Muscle of back (tissue), 13 donors: ENCODE results near the gene IL1F10. TPM values are rescaled to one million over a fixed set of nuclear protein-coding genes. Genes with fewer than 3 reads are reported as not detected.

ENCODE experiments used
- DNase-seq, 3 donors: peaks; one replicate each; pipeline versions ENCODE4 v3.0.0 to v3.0.0-alpha.2; 2013
- long read RNA-seq, 9 donors: transcript quantifications; one replicate each; lab custom pipeline, GENCODE V29; 2026
- polyA plus RNA-seq, 10 donors: library from polyadenylated mRNA; unstranded; fragments of 120-200 nt; gene quantifications; one replicate each; pipeline ENCODE4 v1.2.1, GENCODE V29; 2013; ENCODE audit not compliant: insufficient read length in 10 of 10

Gene IL1F10
- polyA plus RNA-seq = not detected
- long read RNA-seq, donor 1 = 0 reads
- long read RNA-seq, donor 2 = 0 reads
- long read RNA-seq, donor 3 = 0 reads
- long read RNA-seq, donor 4 = 0 reads
- long read RNA-seq, donor 5 = 0 reads
- long read RNA-seq, donor 6 = 0 reads
- long read RNA-seq, donor 7 = 0 reads
- long read RNA-seq, donor 8 = 0 reads
- long read RNA-seq, donor 9 = 0 reads

- DNase-seq = no peak
Observed at GRCh38 chr2:113067681-113068080, at the start of gene IL1F10. IL1F10 (plus strand) TSS chr2:113067970; CDS start chr2:113072739, 4,769 bp downstream.

- DNase-seq = no peak
Observed at GRCh38 chr2:113018509-113018908, 49.3 kb upstream of the IL1F10 start.

GRCh38 chr2:113021312-113021711 lies 46.5 kb upstream of the IL1F10 start:
- DNase-seq = no peak

- no peak for DNase-seq
Observed at GRCh38 chr2:113024764-113025163, 43.0 kb upstream of the IL1F10 start.

- no peak for DNase-seq
Observed at GRCh38 chr2:113025737-113026136, 42.0 kb upstream of the IL1F10 start.

GRCh38 chr2:113027691-113028090 lies 40.1 kb upstream of the IL1F10 start:
- DNase-seq = no peak

- no peak for DNase-seq
Observed at GRCh38 chr2:113028112-113028511, 39.7 kb upstream of the IL1F10 start.

GRCh38 chr2:113032737-113033136 lies 35.0 kb upstream of the IL1F10 start:
- no peak for DNase-seq

- no peak for DNase-seq
Observed at GRCh38 chr2:113034016-113034415, 33.8 kb upstream of the IL1F10 start.

- DNase-seq = no peak
Observed at GRCh38 chr2:113036763-113037162, 31.0 kb upstream of the IL1F10 start.

- DNase-seq = no peak
Observed at GRCh38 chr2:113038291-113038690, 29.5 kb upstream of the IL1F10 start.

- no peak for DNase-seq
Observed at GRCh38 chr2:113039158-113039557, 28.6 kb upstream of the IL1F10 start.

- DNase-seq = no peak
Observed at GRCh38 chr2:113039719-113040118, 28.1 kb upstream of the IL1F10 start.

GRCh38 chr2:113041871-113042270 lies 25.9 kb upstream of the IL1F10 start:
- no peak for DNase-seq

- DNase-seq = no peak
Observed at GRCh38 chr2:113046465-113046864, 21.3 kb upstream of the IL1F10 start.

- no peak for DNase-seq
Observed at GRCh38 chr2:113050921-113051895, 16.6 kb upstream of the IL1F10 start.

- no peak for DNase-seq
Observed at GRCh38 chr2:113052396-113052917, 15.3 kb upstream of the IL1F10 start, which contains the start of gene IL36B. IL36B (minus strand) TSS chr2:113052867.

- DNase-seq = no peak
Observed at GRCh38 chr2:113053666-113054065, 14.1 kb upstream of the IL1F10 start.

- DNase-seq = no peak
Observed at GRCh38 chr2:113054066-113054465, 13.7 kb upstream of the IL1F10 start.

GRCh38 chr2:113056521-113056920 lies 11.2 kb upstream of the IL1F10 start:
- DNase-seq = no peak

GRCh38 chr2:113057117-113057516 lies 10.7 kb upstream of the IL1F10 start:
- no peak for DNase-seq

- no peak for DNase-seq
Observed at GRCh38 chr2:113058411-113058994, 9.3 kb upstream of the IL1F10 start.
